Uterus (tissue), 4 donors: ENCODE results near the gene PREPL. TPM values are rescaled to one million over a fixed set of nuclear protein-coding genes. Genes with fewer than 3 reads are reported as not detected.

Experiments
- DNase-seq, 2 donors: peaks; one replicate each; pipeline ENCODE4 v3.0.0-alpha.2; 2019 to 2020
- H3K27ac ChIP-seq, 2 donors: fragments of 200-600 bp; sonication (generic); 1 replicate in 1 of 2; 2 replicates in 1 of 2; pipeline ENCODE4 v1.5.1; 2016 to 2018
- H3K27me3 ChIP-seq, 2 donors: fragments of 200-600 bp; sonication (generic); one replicate each; pipeline ENCODE4 v1.5.1; 2018 to 2019; ENCODE audit warnings: control low read depth in 1 of 2
- H3K36me3 ChIP-seq, 2 donors: fragments of 200-600 bp; sonication (generic); one replicate each; pipeline ENCODE4 v1.5.1; 2019; ENCODE audit warnings: control low read depth in 1 of 2
- H3K4me1 ChIP-seq, 2 donors: fragments of 200-600 bp; sonication (generic); one replicate each; pipeline ENCODE4 v1.5.1; 2018 to 2019; ENCODE audit warnings: control low read depth in 1 of 2
- H3K4me3 ChIP-seq, 2 donors: fragments of 200-600 bp; sonication (generic); 1 replicate in 1 of 2; 2 replicates in 1 of 2; pipeline ENCODE4 v1.5.1; 2018 to 2019; ENCODE audit warnings: mild to moderate bottlenecking in 1 of 2
- H3K9me3 ChIP-seq, 2 donors: fragments of 200-600 bp; sonication (generic); one replicate each; pipeline ENCODE4 v1.5.1; 2019; ENCODE audit warnings: control low read depth in 1 of 2
- CTCF ChIP-seq, 4 experiments: fragments of 200-600 bp in 2 of 4; fragments of 450-650 bp in 2 of 4; sonication (generic) in 2 of 4; IDR thresholded peaks; one replicate each; pipeline ENCODE4 v1.5.1; 2016 to 2019; ENCODE audit warnings: antibody characterized with exemption in 4 of 4, mild to moderate bottlenecking in 2 of 4, moderate library complexity in 1 of 4
- POLR2A ChIP-seq, 2 donors: fragments of 450-650 bp; IDR thresholded peaks; one replicate each; pipeline ENCODE4 v1.6.1; 2016; ENCODE audit warnings: antibody characterized with exemption in 2 of 2, mild to moderate bottlenecking in 1 of 2, moderate library complexity in 1 of 2
- intact Hi-C: fragments of 100-400 bp; cut with DNase I; formaldehyde crosslinking; loops from one replicate; pipeline ENCODE4 v1.15.1; 2023; ENCODE audit warnings: low total_unique reads
- total RNA-seq, 4 donors: library from RNA; depleted of rRNA in 3 of 4; stranded (reverse); fragments of >200 nt in 3 of 4; gene quantifications; one replicate each; pipeline versions ENCODE4 v1.1.0 to v1.2.4, GENCODE V29; 2014 to 2023
- donor health status: DM: yes; HTN: yes; CAD: no.

PREPL gene
- total RNA-seq, 4 donors from 2014 or later = 40.9 to 101 (median 61.1) TPM

DNA sequence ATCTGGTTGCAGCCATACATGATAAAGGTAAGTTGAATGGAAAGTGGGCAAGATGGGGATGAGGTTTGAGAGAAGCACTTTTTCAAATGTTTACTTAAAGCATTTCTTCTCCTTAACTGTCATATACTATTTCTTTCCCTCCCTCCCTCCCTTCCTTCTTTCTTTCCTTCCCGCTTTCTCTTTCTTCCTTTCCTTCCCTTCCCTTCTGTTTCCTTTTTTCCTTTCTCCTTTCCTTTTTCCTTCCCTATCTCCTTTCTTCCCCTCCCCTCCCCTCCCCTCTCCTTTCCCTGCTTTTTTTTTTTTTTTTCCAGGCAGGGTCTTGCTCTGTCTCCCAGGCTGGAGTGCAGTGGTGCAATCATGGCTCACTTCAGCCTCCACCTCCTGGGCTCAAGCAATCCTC is 80.4 kb downstream of the PREPL start:
- Histone ChIP-seq H3K27ac (no peak overlapping the region), H3K4me1 (no peaks in the 10 kb centered on the region), H3K4me3 (no peak overlapping the region), H3K27me3 (no peaks in the 10 kb centered on the region), H3K9me3 (no peaks in the 10 kb centered on the region), H3K36me3 (no peaks in the 10 kb centered on the region)
- no peak for DNase-seq
- TF ChIP-seq POLR2A (IDR thresholded peaks at IDR 0.05) (no peak), CTCF (IDR thresholded peaks at IDR 0.05) (no peak)
- intact Hi-C loops = no loop called here

- Histone ChIP-seq H3K27ac (no peak overlapping the region), H3K4me3 (no peak overlapping the region), H3K4me1 (no peaks in the 10 kb centered on the region), H3K27me3 (no peaks in the 10 kb centered on the region), H3K9me3 (no peaks in the 10 kb centered on the region), H3K36me3 (no peaks in the 10 kb centered on the region)
- intact Hi-C loops = no loop called here
- DNase-seq = no peak
- no peak for TF ChIP-seq POLR2A (IDR thresholded peaks at IDR 0.05)
- TF ChIP-seq CTCF (IDR thresholded peaks at IDR 0.05) = no peak
Measured at GRCh38 chr2:44277541-44277940, 83.8 kb downstream of the PREPL start.

DNA sequence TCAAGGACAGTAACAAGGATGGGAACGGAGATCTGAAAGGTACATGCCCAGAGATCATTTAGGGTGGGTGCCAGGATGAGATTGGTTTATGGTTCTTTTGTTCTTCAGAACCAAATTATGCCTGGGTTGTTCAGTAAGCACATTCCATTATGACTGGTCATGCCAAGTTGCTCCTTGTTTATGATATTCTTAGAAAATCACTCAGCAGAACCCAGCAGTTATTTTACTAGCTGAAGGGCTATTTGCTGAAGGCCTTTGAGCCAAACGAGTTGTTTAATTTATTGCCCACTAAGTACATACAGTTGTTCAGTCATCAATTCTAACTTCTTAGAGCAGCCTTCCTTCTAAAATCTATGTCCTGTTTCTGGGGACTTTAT is 85.4 kb downstream of the PREPL start:
- Histone ChIP-seq H3K27ac (no peak overlapping the region), H3K27me3 (no peaks in the 10 kb centered on the region), H3K4me1 (no peaks in the 10 kb centered on the region), H3K9me3 (no peaks in the 10 kb centered on the region), H3K4me3 (no peak overlapping the region), H3K36me3 (no peaks in the 10 kb centered on the region)
- no peak for DNase-seq
- TF ChIP-seq CTCF (IDR thresholded peaks at IDR 0.05) (no peak), POLR2A (IDR thresholded peaks at IDR 0.05) (no peak)
- intact Hi-C loops = no loop called here

- Histone ChIP-seq H3K36me3 (no peaks in the 10 kb centered on the region), H3K9me3 (no peaks in the 10 kb centered on the region), H3K27me3 (no peaks in the 10 kb centered on the region), H3K4me3 (no peak overlapping the region), H3K4me1 (no peaks in the 10 kb centered on the region), H3K27ac (no peak overlapping the region)
- no peak for DNase-seq
- no peak for TF ChIP-seq POLR2A (IDR thresholded peaks at IDR 0.05)
- TF ChIP-seq CTCF (IDR thresholded peaks at IDR 0.05) = no peak
- intact Hi-C loops = no loop called here
Measured at GRCh38 chr2:44273596-44273995, 87.7 kb downstream of the PREPL start.

DNA sequence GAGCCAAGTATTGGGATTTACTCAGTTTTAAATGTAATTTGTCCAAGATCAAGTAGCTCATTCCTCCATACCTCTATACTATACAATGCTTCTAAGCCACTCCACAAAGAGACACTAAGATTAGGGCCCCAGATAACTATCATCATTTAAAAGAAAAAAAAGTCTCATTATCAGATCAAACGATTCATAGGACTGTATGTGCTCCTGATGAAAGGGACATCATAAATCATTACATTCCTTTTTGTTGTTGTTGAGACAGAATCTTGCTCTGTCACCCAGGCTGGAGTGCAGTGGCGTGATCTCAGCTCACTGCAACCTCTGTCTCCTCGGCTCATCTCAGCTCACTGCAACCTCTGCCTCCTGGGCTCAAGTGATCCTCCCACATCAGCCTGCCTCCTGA is 88.2 kb downstream of the PREPL start:
- Histone ChIP-seq H3K27me3 (no peaks in the 10 kb centered on the region), H3K4me3 (no peak overlapping the region), H3K36me3 (no peaks in the 10 kb centered on the region), H3K9me3 (no peaks in the 10 kb centered on the region), H3K27ac (no peak overlapping the region), H3K4me1 (no peaks in the 10 kb centered on the region)
- TF ChIP-seq POLR2A (IDR thresholded peaks at IDR 0.05) (no peak), CTCF (IDR thresholded peaks at IDR 0.05) (no peak)
- intact Hi-C loops = no loop called here
- no peak for DNase-seq
